HFF-Myc (cell line): ENCODE data around the gene PARD6G.

ENCODE experiments used
- DNase-seq: peaks from one replicate; pipeline ENCODE4 v3.0.0-alpha.2; 2011; ENCODE audit warnings: low read depth; ENCODE audit errors: extremely low read depth
- H3K4me3 ChIP-seq: replicated peaks from 2 replicates; pipeline ENCODE4 v1.5.1; 2011; ENCODE audit warnings: low read depth, mild to moderate bottlenecking, control low read depth, low read length
- TF ChIP-seq, protein P1 (sequence below): IDR thresholded peaks from 2 replicates; pipeline ENCODE4 v1.5.1; 2012; ENCODE audit warnings: mild to moderate bottlenecking, low read depth, low read length, control low read depth; ENCODE audit errors: missing control alignments

PARD6G gene

DNA sequence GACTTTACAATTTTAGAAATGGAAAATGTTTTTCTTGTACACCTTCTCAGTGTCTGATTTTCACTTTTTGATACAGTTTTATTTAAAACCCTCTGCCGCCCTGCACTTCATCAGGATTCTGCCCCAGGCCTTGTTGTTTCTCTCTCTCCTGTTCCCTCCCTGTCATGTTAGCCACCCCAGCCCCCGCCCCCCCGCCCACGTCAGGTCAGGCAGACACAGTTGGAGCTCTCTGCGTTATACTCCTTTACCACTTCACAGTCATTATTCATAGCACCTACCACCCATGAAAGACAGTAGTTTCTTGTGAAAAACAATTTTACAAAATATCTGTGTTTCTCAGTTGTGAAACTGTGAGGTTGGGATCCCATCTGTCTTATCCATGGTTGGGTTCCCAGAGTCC lies 116.8 kb downstream of the PARD6G start:
- no peak for DNase-seq
- no peak overlapping the region for H3K4me3 ChIP-seq
- TF ChIP-seq, protein P1, sequence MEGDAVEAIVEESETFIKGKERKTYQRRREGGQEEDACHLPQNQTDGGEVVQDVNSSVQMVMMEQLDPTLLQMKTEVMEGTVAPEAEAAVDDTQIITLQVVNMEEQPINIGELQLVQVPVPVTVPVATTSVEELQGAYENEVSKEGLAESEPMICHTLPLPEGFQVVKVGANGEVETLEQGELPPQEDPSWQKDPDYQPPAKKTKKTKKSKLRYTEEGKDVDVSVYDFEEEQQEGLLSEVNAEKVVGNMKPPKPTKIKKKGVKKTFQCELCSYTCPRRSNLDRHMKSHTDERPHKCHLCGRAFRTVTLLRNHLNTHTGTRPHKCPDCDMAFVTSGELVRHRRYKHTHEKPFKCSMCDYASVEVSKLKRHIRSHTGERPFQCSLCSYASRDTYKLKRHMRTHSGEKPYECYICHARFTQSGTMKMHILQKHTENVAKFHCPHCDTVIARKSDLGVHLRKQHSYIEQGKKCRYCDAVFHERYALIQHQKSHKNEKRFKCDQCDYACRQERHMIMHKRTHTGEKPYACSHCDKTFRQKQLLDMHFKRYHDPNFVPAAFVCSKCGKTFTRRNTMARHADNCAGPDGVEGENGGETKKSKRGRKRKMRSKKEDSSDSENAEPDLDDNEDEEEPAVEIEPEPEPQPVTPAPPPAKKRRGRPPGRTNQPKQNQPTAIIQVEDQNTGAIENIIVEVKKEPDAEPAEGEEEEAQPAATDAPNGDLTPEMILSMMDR, result no peak

DNA sequence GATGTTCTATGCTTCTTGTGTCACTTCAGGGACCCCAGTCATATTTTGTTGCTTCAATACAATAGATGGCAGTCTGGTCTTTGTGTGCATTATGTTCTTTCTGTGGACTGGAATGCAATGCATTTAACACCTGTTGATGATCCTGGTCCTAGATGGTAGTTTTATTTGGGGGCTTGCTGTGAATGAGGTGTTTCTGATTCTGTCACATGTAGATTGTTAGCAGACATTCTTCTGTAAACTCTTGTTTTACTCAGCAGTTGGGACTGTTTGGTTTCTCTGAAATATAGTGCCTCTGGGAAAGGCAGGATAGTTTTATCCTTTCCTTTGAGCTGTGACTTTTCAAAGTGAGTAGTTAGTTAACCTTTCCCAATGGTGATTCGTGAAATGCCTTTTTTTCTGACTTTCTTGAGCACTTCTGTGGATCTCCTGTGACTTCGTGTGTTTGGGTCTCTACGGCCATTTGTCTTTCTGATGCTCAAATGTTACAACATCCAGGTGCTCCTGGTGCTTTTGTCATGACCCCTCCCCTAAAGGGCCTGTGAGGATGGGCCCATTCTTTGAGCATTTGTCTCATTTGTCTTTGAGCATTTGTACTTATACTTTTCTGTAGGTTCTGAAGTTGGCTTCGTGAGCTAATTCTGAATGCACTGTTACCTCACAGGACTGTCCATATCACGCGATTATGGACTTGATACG lies 117.5 kb downstream of the PARD6G start:
- DNase-seq, result no peak
- TF ChIP-seq, protein P1, result no peak
- no peak overlapping the region for H3K4me3 ChIP-seq

DNA sequence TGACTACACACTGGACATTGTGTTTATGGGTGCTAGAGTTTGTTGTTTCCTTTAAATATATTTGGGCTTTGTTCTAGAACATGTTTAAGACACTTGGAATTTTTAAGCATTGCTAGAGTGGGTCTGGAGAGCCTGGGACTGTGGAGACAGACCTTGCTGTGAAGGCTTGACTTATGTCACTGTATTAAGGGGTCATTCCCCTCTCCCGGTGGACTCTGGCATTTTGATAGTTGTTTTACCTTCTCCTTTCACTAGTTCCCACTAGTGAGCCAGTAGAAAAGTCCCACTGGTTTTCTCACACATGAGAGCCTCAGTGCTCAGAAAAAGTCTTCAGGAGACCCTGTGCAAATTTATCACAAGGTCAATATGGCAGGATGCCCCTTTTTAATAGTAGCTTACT lies 119.7 kb downstream of the PARD6G start:
- no peak for DNase-seq
- TF ChIP-seq, protein P1, result no peak
- H3K4me3 ChIP-seq, result no peak overlapping the region

DNA sequence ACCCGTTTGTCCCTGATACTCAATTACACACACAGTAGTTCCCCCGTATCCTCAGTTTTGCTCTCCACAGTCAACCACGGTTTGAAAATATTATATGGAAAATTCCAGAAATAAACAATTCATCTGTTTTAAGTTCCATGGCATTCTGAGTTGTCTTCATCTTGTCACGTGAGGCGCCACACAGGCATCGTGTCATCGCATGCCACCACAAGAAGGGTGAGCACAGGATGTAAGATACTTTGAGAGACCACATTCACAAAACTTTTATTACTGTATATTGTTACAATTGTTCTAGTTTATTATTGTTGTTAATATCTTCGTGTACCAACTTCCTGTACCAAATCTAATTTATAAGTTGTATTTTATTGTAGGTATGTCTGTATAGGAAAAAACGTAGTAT lies 120.5 kb downstream of the PARD6G start:
- TF ChIP-seq, protein P1, result no peak
- DNase-seq, result no peak
- H3K4me3 ChIP-seq, result no peak overlapping the region

DNA sequence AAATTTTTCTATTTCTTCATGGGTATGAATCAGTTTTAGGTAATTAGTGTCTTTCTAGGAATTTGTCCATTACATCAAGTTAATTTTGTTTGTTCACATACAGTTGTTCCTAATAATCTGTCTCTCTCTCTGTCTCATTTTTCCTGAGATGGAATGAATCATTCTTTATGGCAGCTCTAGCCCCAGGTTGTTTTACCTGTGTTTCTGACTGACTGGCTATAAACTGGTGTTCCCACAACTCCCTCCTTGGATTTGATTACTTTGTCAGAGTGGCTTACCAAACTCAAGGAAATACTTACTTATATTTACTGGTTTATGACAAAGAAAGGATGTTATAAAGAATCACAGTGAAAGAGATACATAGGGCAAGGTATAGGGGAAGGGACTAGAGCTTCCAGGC lies 123.2 kb downstream of the PARD6G start:
- TF ChIP-seq, protein P1, result no peak
- no peak for DNase-seq
- H3K4me3 ChIP-seq, result no peak overlapping the region

DNA sequence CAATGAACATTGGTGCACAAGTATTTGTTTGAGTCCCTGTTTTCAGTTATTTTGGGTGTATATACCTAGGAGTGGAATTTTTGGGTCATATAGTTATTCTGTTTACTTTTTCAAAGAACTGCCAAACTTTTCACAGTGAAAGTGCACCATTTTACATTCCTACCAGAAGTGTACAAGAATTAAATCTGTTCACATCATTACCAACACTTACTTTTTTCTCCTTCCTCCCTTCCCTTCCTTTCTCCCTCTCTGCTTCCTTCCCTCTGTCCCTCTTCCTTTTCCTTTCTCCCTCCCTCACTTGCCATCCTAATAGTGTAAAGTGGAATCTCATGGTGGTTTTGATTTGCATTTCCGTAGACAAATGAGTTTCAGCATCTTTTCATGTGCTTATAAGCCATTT lies 126.4 kb downstream of the PARD6G start:
- TF ChIP-seq, protein P1, result no peak
- no peak for DNase-seq
- H3K4me3 ChIP-seq, result no peak overlapping the region

DNA sequence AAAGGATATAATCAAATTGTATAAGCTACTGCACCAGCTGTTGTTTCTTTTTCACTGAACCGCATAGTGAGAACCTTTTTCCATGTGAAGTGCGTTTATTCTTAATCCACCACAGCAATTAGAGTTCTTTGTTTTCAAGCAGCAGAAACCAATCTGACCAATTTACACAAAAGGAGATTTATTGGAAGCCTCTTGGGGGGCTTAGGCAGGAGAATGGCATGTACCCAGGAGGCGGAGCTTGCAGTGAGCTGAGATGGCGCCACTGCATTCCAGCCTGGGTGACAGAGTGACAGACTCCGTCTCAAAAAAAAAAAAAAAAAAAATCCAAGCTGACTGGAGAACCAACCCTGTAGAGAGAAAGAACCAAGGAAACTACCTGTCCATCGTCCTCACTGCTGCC lies 128.2 kb downstream of the PARD6G start:
- H3K4me3 ChIP-seq, result no peak overlapping the region
- no peak for DNase-seq
- TF ChIP-seq, protein P1, result no peak
